DND-41 (cell line): ENCODE data around the gene ZNF682.
A peak's percentile ranks its signal among the peaks of the same experiment; 100 is the strongest.
"Not testable (repeated sequence)": the region's sequence is repeated elsewhere in the genome, so short reads cannot be mapped to it uniquely, and the experiment has no call there.

ENCODE experiments used
- ATAC-seq: fragments of 200-7000 bp; cut with Tn5 transposase; 3 replicates; pipeline ENCODE4 v1.9.1; 2021; ENCODE audit warnings: low read depth; ENCODE audit not compliant: insufficient read depth
- DNase-seq: peaks from one replicate; pipeline ENCODE4 v3.0.0-alpha.2; 2020
- H2AFZ ChIP-seq: 2 replicates; pipeline ENCODE4 v1.6.0; 2012; ENCODE audit warnings: low read depth, low read length
- H3K27ac ChIP-seq: 2 replicates; pipeline ENCODE4 v1.5.1; 2012; ENCODE audit warnings: low read length, inconsistent platforms
- H3K27me3 ChIP-seq: fragments of 200-600 bp; sonication (generic); 2 replicates; pipeline ENCODE4 v1.6.0; 2012; ENCODE audit warnings: low read length, mild to moderate bottlenecking, inconsistent platforms; ENCODE audit not compliant: insufficient read depth, poor library complexity
- H3K36me3 ChIP-seq: 2 replicates; pipeline ENCODE4 v1.5.1; 2012; ENCODE audit warnings: low read length, inconsistent platforms; ENCODE audit not compliant: insufficient read depth
- H3K4me1 ChIP-seq: 2 replicates; pipeline ENCODE4 v1.5.1; 2012; ENCODE audit warnings: mild to moderate bottlenecking, low read length; ENCODE audit not compliant: insufficient read depth
- H3K4me2 ChIP-seq: 2 replicates; pipeline ENCODE4 v1.6.0; 2012; ENCODE audit warnings: mild to moderate bottlenecking, moderate library complexity, low read length, inconsistent platforms; ENCODE audit not compliant: insufficient read depth
- H3K4me3 ChIP-seq, 2 experiments: fragments of 200-600 bp in 1 of 2; shearing (Covaris generic) in 1 of 2; 2 replicates each; pipeline ENCODE4 v1.5.1; 2012 to 2016; ENCODE audit warnings: inconsistent platforms in 2 of 2, low read length in 2 of 2, mild to moderate bottlenecking in 2 of 2, low read depth in 1 of 2, moderate library complexity in 1 of 2
- H3K79me2 ChIP-seq: 2 replicates; pipeline ENCODE4 v1.6.0; 2012; ENCODE audit warnings: low read length, inconsistent platforms; ENCODE audit not compliant: insufficient read depth
- H3K9ac ChIP-seq: 2 replicates; pipeline ENCODE4 v1.6.0; 2012; ENCODE audit warnings: low read depth, mild to moderate bottlenecking, inconsistent platforms, low read length, moderate library complexity
- H3K9me3 ChIP-seq: 2 replicates; pipeline ENCODE4 v1.5.1; 2012; ENCODE audit warnings: low read length, moderate library complexity, mild to moderate bottlenecking, inconsistent platforms; ENCODE audit not compliant: insufficient read depth, severe bottlenecking
- H4K20me1 ChIP-seq: 2 replicates; pipeline ENCODE4 v1.6.0; 2012; ENCODE audit warnings: low read length; ENCODE audit not compliant: insufficient read depth
- EZH2 ChIP-seq: IDR thresholded peaks from 3 replicates; pipeline ENCODE4 v1.6.1; 2012; ENCODE audit warnings: borderline replicate concordance, low read depth, mild to moderate bottlenecking, moderate library complexity, low read length, inconsistent platforms; ENCODE audit not compliant: severe bottlenecking
- TF ChIP-seq, protein P1 (sequence below): IDR thresholded peaks from 2 replicates; pipeline ENCODE4 v1.5.1; 2012; ENCODE audit warnings: borderline replicate concordance, low read length, moderate library complexity, mild to moderate bottlenecking; ENCODE audit not compliant: poor library complexity, severe bottlenecking; ENCODE audit errors: extremely low read depth

The ZNF682 gene

DNA sequence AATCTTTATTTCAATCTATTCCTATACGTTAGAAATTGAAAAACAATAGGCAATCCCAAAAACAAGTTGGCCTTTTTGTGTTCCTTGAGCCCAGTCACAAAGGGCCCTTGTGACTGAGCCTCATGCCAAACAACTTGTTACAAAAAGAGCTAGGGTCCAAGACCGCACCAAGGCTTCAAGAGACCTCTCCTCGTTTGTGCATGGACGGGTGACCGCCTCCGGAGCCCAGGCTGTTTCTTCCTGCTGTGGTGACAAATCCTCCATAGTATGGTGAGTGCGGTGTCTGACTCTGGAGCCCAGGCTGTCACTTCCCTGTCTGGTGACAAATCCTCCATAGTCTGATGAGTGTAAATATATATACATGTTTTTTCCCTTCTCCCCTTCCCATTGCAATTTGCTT, 74.9 kb downstream of the ZNF682 start:
- ATAC-seq (no peak), DNase-seq (no peak)
- H3K4me3 ChIP-seq, result no peak overlapping the region
- no peaks in the 10 kb centered on the region for H4K20me1 ChIP-seq
- TF ChIP-seq, protein P1, sequence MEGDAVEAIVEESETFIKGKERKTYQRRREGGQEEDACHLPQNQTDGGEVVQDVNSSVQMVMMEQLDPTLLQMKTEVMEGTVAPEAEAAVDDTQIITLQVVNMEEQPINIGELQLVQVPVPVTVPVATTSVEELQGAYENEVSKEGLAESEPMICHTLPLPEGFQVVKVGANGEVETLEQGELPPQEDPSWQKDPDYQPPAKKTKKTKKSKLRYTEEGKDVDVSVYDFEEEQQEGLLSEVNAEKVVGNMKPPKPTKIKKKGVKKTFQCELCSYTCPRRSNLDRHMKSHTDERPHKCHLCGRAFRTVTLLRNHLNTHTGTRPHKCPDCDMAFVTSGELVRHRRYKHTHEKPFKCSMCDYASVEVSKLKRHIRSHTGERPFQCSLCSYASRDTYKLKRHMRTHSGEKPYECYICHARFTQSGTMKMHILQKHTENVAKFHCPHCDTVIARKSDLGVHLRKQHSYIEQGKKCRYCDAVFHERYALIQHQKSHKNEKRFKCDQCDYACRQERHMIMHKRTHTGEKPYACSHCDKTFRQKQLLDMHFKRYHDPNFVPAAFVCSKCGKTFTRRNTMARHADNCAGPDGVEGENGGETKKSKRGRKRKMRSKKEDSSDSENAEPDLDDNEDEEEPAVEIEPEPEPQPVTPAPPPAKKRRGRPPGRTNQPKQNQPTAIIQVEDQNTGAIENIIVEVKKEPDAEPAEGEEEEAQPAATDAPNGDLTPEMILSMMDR, result no peak
- no peak for TF ChIP-seq EZH2
- no peaks in the 10 kb centered on the region for H3K36me3 ChIP-seq
- no peaks in the 10 kb centered on the region for H3K79me2 ChIP-seq
- no peak overlapping the region for H3K27ac ChIP-seq
- H2AFZ ChIP-seq, result no peak overlapping the region
- H3K27me3 ChIP-seq, result no peaks in the 10 kb centered on the region
- H3K9me3 ChIP-seq, result peaks cover 32% of the 10 kb centered on the region
- H3K4me2 ChIP-seq, result no peak overlapping the region
- no peak overlapping the region for H3K9ac ChIP-seq
- H3K4me1 ChIP-seq, result no peaks in the 10 kb centered on the region

DNA sequence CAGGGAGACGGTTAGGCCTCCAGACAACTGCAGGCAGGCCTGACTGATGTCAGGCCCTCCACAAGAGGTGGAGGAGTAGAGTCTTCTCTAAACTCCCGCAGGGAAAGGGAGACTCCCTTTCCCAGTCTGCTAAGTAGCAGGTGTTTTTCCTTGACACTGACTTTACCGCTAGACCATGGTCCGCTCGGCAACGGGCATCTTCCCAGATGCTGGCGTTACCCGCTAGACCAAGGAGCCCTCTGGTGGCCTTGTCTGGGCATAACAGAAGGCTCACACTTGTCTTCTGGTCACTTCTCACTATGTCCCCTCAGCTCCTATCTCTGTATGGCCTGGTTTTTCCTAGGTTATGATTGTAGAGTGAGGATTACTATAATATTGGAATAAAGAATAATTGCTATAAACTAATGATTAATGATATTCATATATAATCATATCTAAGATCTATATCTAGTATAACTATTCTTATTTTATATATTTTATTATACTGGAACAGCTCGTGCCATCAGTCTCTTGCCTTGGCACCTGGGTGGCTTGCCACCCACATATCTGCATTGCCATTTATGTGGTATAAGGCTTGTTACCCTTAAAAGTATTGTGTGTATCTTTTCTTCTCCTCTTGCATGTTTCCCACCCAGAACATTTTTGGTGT, 80.0 kb downstream of the ZNF682 start:
- not testable (repeated sequence) for H3K4me3 ChIP-seq, H3K27me3 ChIP-seq, H3K9ac ChIP-seq, ATAC-seq, H3K27ac ChIP-seq, H3K9me3 ChIP-seq, H3K4me2 ChIP-seq, H2AFZ ChIP-seq, H4K20me1 ChIP-seq, H3K79me2 ChIP-seq, H3K36me3 ChIP-seq, H3K4me1 ChIP-seq
- TF ChIP-seq, protein P1, result peak; percentile 58
- peak; percentile 45 for DNase-seq

DNA sequence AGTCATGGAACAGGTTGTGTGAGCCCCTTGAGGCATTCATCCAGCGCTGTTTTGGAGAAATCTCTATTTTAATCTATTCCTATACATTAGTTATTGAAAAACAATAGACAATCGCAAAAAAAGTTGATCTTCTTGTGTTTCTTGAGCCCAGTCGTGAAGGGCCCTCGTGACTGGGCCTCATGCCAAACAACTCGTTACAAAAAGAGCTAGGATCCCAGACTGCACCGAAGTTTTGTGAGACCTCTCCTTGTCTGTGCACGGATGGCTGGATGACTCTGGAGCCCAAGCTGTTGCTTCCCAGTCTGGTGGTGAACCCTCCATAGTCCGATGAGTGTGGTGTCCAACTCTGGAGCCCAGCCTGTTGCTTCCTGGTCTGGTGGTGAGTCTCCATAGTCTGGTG, 81.5 kb downstream of the ZNF682 start:
- H3K27ac ChIP-seq, H3K9ac ChIP-seq, H4K20me1 ChIP-seq, H3K4me3 ChIP-seq, H3K36me3 ChIP-seq, H3K9me3 ChIP-seq, H3K27me3 ChIP-seq, DNase-seq, H3K4me2 ChIP-seq, ATAC-seq, H3K4me1 ChIP-seq, H2AFZ ChIP-seq, H3K79me2 ChIP-seq: not testable (repeated sequence)

DNA sequence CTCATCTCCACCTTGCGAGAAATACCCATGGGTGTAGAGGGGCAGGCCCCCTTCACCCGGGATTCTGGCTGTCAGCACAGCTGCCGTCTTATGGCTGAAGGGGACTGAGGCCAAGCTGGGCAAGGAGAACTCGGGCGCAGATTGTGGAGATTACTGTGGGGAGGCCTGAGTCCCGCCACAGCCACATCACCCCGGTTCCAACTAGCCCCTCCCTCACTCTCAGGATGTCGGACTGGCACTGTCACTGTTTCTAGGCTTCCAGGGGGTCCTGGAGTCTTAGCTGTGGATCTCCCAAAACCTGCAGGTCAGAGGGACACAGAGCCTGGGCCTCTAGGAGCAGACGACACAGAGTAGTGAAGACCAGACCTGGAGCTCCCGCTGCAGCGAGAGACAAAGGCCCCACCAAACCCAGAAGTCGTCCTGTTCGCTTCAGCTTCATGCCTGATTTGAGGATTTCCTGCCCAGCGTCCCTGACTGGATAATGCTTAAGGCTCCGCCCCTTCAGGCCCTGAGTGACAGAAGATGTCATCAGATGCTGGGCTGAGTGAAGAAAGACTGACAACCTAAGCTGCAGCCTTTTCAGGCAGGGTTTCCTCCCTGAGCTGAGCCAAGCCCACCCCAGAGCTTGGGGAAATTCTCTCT, 82.8 kb downstream of the ZNF682 start:
- H3K4me3 ChIP-seq, result no peak overlapping the region
- no peaks in the 10 kb centered on the region for H4K20me1 ChIP-seq
- no peaks in the 10 kb centered on the region for H3K36me3 ChIP-seq
- no peak overlapping the region for H3K27ac ChIP-seq
- H3K4me2 ChIP-seq, result no peak overlapping the region
- no peaks in the 10 kb centered on the region for H3K27me3 ChIP-seq
- H3K4me1 ChIP-seq, result no peaks in the 10 kb centered on the region
- no peaks in the 10 kb centered on the region for H3K79me2 ChIP-seq
- ATAC-seq (no peak), DNase-seq (no peak)
- H3K9ac ChIP-seq, result no peak overlapping the region
- H3K9me3 ChIP-seq, result no peaks in the 10 kb centered on the region
- H2AFZ ChIP-seq, result no peak overlapping the region
- TF ChIP-seq EZH2, result no peak
- TF ChIP-seq, protein P1, result no peak
